IPS-20b (cell line): ENCODE results near the gene RIC8B.

ENCODE experiments used
- H3K27ac ChIP-seq: one replicate; pipeline ENCODE4 v1.5.1; 2013; ENCODE audit warnings: low read length
- H3K27me3 ChIP-seq: 2 replicates; pipeline ENCODE4 v1.6.1; 2013; ENCODE audit warnings: mild to moderate bottlenecking, low read length, inconsistent platforms; ENCODE audit not compliant: insufficient read depth
- H3K36me3 ChIP-seq: 2 replicates; pipeline ENCODE4 v1.6.1; 2013; ENCODE audit warnings: low read depth, mild to moderate bottlenecking, inconsistent platforms, low read length, moderate library complexity; ENCODE audit not compliant: insufficient read depth
- H3K4me1 ChIP-seq: 2 replicates; pipeline ENCODE4 v1.6.1; 2013; ENCODE audit warnings: mild to moderate bottlenecking, control low read depth, inconsistent platforms, low read length, moderate library complexity; ENCODE audit not compliant: insufficient read depth
- H3K4me3 ChIP-seq: 2 replicates; pipeline ENCODE4 v1.5.1; 2013; ENCODE audit warnings: mild to moderate bottlenecking, low read length, inconsistent platforms
- H3K9ac ChIP-seq: 2 replicates; pipeline ENCODE4 v1.6.1; 2013; ENCODE audit warnings: low read depth, mild to moderate bottlenecking, inconsistent platforms, low read length, moderate library complexity
- H3K9me3 ChIP-seq: 2 replicates; pipeline ENCODE4 v1.6.1; 2013; ENCODE audit warnings: mild to moderate bottlenecking, low read depth, low read length, inconsistent platforms; ENCODE audit not compliant: insufficient read depth

The RIC8B gene

DNA sequence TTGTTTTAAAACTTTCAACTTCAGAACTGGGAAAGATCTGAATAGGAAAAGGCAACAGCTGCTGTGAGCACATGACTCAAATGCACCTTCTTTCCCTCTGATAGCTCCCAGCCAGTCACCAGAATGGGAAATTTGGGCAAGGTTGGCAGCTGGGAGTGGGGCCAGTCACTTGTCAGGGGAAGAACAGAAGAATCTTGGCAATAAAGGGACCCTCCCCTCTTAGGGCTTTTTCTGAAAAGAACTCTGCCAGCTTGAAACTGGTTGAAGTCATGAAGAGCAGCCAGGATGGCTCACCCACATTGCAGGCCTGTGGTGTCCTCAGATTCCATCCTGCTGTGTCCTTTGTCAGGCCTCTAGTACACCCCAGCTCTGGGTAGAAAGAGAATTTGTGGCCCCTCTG is 10.3 kb upstream of the RIC8B start:
- Histone ChIP-seq H3K4me1 (peaks cover 42% of the 10 kb centered on the region), H3K9me3 (no peaks in the 10 kb centered on the region), H3K36me3 (no peaks in the 10 kb centered on the region), H3K27ac (no peak overlapping the region), H3K9ac (no peak overlapping the region), H3K27me3 (no peaks in the 10 kb centered on the region), H3K4me3 (no peak overlapping the region)

DNA sequence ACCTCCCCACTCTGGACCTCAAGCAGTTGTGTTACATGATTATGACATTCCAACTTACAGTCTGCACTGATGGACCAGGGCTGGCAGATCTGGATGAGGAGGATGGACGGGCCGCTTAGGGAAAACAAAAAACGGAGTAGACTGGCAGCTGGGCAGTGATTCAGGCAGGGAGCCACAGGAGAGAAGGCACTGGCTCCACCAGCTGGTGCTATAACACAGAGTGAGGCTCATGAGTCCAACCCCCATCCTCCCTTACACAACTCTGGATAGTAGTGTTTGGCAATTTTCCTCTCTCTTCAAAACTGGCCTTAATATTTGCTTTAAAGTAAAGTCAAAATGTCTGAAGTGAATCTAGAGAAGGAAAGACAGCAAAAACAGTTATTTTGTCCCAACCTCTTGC is 9.7 kb upstream of the RIC8B start:
- peaks cover 43% of the 10 kb centered on the region for H3K4me1 ChIP-seq
- H3K4me3 ChIP-seq: no peak overlapping the region
- H3K9me3 ChIP-seq: no peaks in the 10 kb centered on the region
- no peaks in the 10 kb centered on the region for H3K27me3 ChIP-seq
- no peaks in the 10 kb centered on the region for H3K36me3 ChIP-seq
- H3K9ac ChIP-seq: no peak overlapping the region
- no peak overlapping the region for H3K27ac ChIP-seq

DNA sequence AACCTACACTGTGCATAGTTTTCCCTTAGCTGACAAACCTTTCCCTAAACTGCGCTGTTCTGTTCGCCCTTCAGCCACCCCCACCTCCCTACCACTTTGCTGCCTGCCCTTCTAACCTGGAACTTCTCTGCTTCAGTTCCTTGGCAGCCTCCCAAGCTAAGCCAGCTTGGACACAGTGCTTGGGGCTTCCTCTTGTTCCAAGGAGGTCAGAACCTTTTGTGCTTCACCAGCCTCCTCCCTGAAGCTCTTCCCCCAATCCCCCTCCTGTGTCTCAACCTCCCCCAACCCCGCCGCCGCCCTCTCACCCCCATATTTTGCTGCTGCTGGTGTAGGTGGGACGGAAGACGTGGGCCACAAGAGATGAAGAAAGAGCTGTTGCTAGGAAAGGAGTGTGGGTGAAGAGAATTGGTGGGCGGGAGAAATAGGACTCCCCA is 8.1 kb upstream of the RIC8B start:
- Histone ChIP-seq H3K4me1 (peaks cover 46% of the 10 kb centered on the region), H3K9me3 (no peaks in the 10 kb centered on the region)

DNA sequence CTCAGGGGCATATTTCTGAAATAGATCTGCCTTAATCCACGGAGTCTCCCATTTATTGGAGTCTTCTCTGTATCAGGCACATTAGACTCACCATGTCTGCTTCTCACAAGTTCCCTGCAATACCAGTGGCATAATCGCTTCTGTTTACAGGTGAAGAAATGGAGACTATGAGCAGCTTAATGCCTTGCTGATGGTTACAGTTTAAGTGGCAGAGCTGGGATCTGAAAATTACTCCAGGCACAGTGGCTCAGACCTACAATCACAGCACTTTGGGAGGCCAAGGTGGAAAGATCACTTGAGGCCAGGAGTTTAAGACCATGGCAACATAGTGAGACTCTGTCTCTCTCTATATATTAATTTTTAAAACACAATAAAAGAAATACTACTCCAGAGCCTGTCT is 7.3 kb upstream of the RIC8B start:
- Histone ChIP-seq H3K27ac (peak overlapping the region; percentile 53), H3K4me3 (peak overlapping the region; percentile 59), H3K4me1 (peaks cover 53% of the 10 kb centered on the region)

More for the DNA sequence above, 8.1 kb upstream of the RIC8B start:
- Histone ChIP-seq H3K4me3 (no peak overlapping the region), H3K36me3 (no peaks in the 10 kb centered on the region), H3K9ac (peak overlapping the region; percentile 67; the same call in 1 of the 2 replicates), H3K27ac (no peak overlapping the region), H3K27me3 (no peaks in the 10 kb centered on the region)

DNA sequence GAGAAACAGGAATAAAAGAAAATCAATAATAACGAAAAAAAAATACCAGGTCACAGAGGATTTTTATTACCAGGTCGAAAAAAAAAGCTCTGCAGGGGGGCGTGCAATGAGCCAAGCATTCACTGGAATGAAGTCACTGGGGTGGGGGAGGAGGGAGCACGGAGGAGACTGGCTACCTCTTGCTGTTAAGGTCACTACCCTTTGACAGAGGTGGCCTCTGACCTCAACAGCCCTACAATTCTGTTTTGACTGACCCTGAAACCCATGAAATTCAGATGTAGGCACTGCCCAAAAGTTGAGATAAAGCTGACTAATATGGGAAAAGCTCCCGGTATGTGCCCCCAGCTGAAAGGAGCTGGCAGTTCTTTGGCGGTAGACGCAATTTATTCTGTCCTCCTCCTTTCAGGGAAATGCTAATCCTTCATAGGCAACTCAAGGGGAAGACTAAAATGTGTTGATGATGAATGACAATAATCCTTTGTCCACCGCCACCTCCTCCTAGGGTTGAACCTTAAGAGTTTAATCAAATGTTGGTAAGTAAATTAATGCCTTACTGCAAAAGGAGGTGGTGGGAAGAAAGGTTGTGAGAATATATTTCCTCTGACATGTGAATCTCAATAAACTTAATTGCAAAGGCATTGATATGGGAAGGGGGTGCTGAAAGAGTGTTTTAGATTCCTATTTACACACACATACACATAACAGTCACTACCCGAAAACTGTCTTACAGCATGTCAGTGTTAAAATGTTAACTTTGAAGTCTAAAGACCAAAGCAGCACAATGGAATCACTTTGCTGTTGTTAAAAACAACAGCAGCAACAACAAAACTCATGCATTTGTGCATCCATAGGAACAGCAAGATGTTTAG is 6.3 kb upstream of the RIC8B start:
- Histone ChIP-seq H3K4me1 (peaks cover 53% of the 10 kb centered on the region), H3K9me3 (no peaks in the 10 kb centered on the region), H3K9ac (peak overlapping the region; percentile 67), H3K27ac (peak overlapping the region; percentile 74), H3K27me3 (no peaks in the 10 kb centered on the region), H3K4me3 (peak overlapping the region; percentile 59), H3K36me3 (no peaks in the 10 kb centered on the region)

More for the DNA sequence above, 7.3 kb upstream of the RIC8B start:
- Histone ChIP-seq H3K36me3 (no peaks in the 10 kb centered on the region), H3K9me3 (no peaks in the 10 kb centered on the region), H3K27me3 (no peaks in the 10 kb centered on the region), H3K9ac (peak overlapping the region; percentile 67)

DNA sequence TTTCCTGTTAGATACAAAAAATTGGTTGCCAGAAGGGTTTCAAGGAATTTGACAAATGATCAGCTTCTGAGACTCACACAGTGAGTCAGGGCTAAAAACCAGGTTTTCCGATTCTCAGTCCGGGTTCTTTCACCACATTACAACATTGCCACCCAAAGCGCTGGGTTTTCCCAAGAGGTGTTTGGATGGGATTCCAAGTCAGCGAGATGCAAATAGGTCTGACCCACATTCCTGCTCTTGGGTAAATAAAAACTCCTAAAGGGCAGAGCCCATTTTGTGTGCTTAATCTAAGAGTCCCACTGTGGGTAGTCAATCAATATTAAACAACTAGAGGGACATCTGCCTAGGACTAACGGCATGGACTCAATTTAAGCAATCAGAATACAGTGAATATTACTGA is 5.4 kb upstream of the RIC8B start:
- Histone ChIP-seq H3K9ac (peak overlapping the region; percentile 67), H3K9me3 (no peaks in the 10 kb centered on the region), H3K4me3 (peak overlapping the region; percentile 59), H3K27me3 (no peaks in the 10 kb centered on the region), H3K4me1 (peaks cover 53% of the 10 kb centered on the region), H3K27ac (peak overlapping the region; percentile 74), H3K36me3 (no peaks in the 10 kb centered on the region)

DNA sequence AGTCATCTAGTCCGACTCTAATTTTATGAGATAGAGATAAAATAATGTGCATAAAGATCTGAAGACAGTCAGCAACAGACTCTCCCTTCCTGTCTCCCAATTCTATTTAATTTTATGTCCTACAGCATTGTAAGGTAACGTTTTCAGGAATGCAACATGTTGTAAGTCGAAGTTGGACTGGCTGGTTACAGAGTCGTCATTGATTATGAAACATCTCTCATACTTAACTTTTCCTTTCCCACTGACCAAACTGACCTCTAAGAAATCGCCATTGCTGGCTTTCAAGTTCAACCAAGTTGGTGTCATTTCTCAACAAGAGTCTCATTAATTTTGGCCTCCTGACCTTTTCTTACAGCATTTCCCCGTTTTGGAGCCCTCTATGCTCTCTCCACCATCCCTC is 4.9 kb upstream of the RIC8B start:
- Histone ChIP-seq H3K36me3 (no peaks in the 10 kb centered on the region), H3K27me3 (no peaks in the 10 kb centered on the region), H3K9ac (peak overlapping the region; percentile 67; the same call in 1 of the 2 replicates), H3K9me3 (no peaks in the 10 kb centered on the region), H3K4me3 (peak overlapping the region; percentile 59; the same call in 1 of the 2 replicates), H3K27ac (peak overlapping the region; percentile 74), H3K4me1 (peaks cover 53% of the 10 kb centered on the region)

DNA sequence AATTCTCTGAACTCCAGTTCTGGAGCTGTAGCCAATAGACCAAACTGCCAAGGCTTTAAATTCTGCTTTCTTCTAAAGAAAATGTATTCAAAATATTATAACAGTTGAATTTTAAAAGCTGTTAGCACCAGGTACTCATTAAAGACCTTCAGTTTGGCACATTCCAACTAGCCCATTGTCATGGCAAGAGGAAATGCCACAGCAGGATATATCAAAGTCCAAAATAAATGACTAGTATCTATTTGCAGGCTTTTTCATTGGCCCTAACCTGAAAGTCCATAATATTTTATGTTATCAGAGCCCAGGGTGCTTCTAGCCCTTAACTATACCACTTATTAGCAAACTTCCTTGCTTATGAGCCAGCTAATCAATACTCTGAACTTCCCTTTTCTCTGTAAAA is 3.1 kb upstream of the RIC8B start:
- H3K4me3 ChIP-seq: peak overlapping the region; percentile 13; the same call in 1 of the 2 replicates

DNA sequence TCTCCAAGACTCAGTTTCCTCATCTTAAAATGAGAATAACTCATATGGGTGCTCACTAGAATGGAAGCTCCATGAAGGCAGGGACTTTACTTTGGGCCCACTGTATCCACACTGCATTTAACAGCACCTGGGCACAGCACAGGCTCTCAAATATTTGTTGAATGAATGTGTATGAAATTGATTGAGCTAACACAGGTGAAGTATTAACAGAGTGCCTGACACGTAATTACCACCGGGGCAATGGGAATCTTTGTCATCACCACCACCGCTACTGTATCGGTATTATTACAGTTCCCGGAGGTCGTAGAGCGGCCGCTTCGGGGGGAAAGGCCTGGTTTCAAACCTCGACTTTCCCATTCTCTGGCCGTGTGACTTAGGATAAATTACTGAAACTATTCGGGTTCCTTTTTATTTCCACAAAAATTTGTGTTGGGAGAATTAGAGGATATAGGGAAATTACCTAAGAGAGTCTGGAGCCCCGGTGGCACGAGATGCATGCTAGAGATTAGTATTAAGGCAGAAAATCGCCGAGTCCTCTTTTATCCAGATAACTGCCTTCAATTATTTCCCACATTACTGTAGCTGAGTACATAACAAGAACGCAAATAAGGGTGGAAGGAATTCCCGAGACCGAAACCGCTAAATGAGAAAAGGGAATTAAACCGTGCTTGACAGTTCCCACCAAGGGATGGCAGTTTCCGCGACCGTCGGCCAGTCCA is 1.0 kb upstream of the RIC8B start:
- peaks cover 38% of the 10 kb centered on the region for H3K4me1 ChIP-seq
- H3K9me3 ChIP-seq: no peaks in the 10 kb centered on the region
- H3K36me3 ChIP-seq: no peaks in the 10 kb centered on the region
- peak overlapping the region; percentile 83 for H3K4me3 ChIP-seq
- H3K27me3 ChIP-seq: no peaks in the 10 kb centered on the region
- H3K27ac ChIP-seq: no peak overlapping the region
- peak overlapping the region; percentile 88; the same call in 1 of the 2 replicates for H3K9ac ChIP-seq

More for the DNA sequence above, 3.1 kb upstream of the RIC8B start:
- Histone ChIP-seq H3K27ac (no peak overlapping the region), H3K36me3 (no peaks in the 10 kb centered on the region), H3K4me1 (peaks cover 54% of the 10 kb centered on the region), H3K9ac (no peak overlapping the region; the same call in 1 of the 2 replicates), H3K9me3 (no peaks in the 10 kb centered on the region), H3K27me3 (no peaks in the 10 kb centered on the region)

DNA sequence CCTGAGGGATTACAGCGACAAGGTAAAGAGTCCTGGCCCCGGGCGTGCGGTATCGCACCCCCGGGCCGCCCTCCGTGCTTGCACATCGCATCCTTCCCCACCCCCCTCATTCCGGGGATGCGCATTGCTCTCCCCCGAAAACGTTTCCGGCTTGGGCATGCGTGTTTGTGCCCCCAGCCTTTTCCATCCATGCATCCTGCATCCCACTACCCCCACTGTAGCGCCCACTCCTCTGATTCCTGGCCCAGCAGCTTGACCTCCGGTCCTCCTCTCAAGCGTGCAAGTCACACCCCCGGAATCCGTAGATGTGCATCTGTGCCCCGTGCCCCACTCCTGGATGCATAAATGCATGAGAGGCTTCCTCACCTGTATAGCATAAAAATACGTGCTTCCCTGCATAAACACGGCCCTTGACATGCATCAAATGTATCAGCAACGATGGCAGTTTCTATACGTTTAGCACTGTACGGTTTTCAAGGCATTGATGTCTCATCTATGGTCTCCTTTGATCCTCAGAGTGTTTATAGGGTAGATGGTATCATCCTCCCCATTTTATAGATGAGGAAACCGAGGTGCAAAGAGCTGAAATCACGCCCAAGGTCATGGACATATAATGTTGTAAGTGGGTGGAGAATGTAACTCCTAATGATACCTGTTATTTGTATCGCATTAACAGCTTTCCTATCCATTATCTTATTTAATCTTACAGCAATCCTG is 484 bp downstream of the RIC8B start:
- H3K4me1 ChIP-seq: peaks cover 27% of the 10 kb centered on the region
- H3K36me3 ChIP-seq: no peaks in the 10 kb centered on the region
- peak overlapping the region; percentile 83 for H3K4me3 ChIP-seq
- H3K9ac ChIP-seq: peak overlapping the region; percentile 88
- H3K9me3 ChIP-seq: no peaks in the 10 kb centered on the region
- no peaks in the 10 kb centered on the region for H3K27me3 ChIP-seq
- peak overlapping the region; percentile 6 for H3K27ac ChIP-seq

DNA sequence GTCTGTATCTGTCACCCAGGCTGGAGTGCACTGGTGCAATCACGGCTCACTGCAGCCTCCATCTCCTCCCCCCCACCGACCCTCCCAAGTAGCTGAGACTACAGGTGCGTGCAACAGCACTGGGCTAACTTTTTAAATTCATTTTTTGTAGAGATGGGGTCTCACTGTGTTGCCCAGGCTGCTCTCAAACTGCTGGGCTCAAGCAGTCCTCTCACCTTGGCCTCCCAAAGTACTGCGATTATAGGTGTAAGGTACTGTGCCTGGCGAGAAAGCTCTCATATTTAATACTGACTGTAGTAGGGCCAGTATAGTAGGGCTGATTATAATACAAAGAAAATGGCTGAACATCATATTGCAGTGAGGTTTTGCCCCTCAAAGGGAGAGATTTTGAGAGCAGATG is 2.4 kb downstream of the RIC8B start:
- no peaks in the 10 kb centered on the region for H3K27me3 ChIP-seq
- no peak overlapping the region for H3K27ac ChIP-seq
- H3K4me3 ChIP-seq: no peak overlapping the region; the same call in 1 of the 2 replicates
- H3K9ac ChIP-seq: no peak overlapping the region; the same call in 1 of the 2 replicates
- H3K9me3 ChIP-seq: no peaks in the 10 kb centered on the region
- no peaks in the 10 kb centered on the region for H3K36me3 ChIP-seq
- H3K4me1 ChIP-seq: peaks cover 20% of the 10 kb centered on the region
